ENCODE measurements around the gene PLCB4.
"Not testable (repeated sequence)": the region's sequence is repeated elsewhere in the genome, so short reads cannot be mapped to it uniquely, and the experiment has no call there.

Gene PLCB4

DNA sequence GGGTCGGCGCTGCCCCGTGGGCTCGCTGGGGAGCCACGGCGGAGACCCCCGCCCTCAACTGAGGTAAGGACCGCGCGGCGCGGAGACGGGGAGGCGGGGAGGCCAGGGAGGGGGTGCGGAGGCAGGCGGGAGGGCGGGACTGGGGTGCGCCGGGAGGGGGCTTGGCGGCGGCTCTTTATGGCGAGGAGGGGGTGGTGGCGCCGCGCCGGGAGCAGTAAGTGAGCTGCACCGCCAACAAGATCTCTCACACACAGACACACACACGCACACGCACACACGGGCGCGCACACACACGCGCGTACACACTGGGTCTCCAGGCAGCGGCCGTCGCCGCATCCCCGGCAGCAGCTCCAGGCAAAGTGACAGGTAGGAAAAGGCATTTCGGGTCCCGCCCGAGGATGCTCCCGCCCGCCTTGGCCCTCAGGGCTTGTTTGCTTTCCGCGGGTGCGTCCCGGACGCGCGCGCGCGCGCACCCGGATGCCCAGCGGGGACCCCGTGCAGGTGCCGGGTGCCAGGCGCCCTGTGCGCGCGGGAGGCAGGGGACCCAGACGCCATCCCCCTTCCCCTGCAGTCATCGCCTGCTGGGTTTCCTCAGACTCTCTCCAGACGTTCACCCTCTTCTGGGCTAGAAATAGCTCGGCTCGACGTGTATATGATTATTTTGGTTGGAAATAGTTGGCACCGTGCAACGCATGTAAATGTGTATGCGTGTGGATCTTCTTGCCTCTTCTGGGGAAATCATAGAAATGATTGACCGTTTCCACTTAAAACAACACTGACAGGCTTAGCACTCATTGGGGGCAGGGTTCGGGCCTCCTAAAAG lies at the start of gene PLCB4:
Gene PLCB4, plus strand, starts transcription at position 247 of the 823 bp plus-strand sequence. CDS start 238,728 bp downstream, outside the sequence.
- no peak for DNase-seq (ENCODE audit: low spot score)

DNA sequence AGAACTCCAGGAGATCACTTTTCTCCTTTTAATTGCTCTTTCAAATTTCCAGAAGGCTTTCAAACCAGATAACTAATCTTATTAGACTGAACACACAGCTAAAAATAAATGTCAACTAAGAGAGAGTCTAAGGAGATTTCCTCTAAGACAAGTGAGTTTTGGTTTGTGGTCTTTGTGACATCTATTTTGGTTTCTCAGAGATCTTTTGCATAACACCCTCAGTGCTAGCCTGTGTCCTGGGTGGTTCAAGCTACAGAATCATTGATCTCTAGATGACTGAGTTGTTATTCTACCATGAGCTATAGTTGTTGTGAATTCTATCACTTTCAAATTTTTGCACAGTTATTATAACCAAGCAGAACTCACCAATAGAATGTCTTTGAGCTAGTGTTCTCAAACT lies 49.1 kb upstream of the PLCB4 start:
- no peak for DNase-seq (ENCODE audit: low spot score)

DNA sequence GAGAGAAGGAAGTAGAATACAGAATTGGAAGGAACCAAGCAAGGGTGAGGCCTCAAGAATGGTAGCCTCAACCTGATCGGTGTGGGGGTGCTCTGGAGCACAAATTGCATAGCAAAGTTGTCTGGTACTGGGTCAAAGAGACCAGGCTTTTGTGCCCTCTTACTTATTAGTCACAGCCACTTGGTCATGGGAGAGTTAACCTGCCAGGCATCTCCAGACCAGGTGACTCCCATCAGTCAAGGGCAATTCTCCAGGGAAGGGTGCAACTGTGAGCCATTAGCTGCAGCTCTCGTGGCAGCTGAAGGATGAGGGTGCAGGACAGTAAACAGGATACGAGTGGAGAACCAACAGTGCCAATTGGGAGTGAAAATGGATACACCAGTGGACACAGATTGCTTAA lies 47.7 kb upstream of the PLCB4 start:
- no peak for DNase-seq (ENCODE audit: low spot score)

DNA sequence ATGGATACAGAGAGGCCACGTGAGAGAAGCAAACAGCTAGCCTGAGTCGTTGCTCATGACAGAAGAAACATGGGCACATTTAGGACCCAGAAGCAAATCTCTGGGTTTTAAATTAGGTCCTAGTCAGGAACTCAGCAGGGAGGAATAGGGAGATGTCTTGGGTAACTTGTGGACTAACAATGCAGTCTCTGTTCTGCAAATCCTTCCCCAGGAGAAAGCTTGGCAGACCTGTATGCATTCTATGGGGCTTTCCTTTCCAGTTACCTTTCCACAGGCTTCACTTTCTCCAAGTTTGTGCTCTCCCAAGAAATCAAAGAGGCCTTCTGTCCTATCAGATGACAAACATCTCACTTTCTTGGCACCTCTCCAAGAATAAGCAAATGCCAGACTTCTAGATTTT lies 47.2 kb upstream of the PLCB4 start:
- DNase-seq (ENCODE audit: low spot score) = peak; percentile 2

DNA sequence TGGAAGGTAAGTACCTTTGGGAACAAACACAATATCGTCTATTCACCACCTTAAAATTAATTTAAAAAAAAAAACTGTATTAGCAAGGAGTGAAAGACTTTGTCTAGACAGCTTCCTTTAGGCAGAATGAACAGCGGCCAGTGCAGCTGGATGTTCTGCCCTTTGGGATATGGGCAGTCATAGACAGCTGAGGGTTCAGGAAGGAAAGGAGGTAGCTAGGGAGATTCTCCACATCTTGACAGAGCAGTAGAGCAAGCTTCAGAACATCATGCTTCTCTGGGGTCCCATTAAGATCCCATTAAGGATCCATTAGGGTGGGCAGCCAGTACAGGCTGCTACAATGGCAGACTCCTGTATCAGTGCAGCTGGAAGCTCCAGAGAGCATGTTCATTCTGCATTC lies 46.5 kb upstream of the PLCB4 start:
- no peak for DNase-seq (ENCODE audit: low spot score)

DNA sequence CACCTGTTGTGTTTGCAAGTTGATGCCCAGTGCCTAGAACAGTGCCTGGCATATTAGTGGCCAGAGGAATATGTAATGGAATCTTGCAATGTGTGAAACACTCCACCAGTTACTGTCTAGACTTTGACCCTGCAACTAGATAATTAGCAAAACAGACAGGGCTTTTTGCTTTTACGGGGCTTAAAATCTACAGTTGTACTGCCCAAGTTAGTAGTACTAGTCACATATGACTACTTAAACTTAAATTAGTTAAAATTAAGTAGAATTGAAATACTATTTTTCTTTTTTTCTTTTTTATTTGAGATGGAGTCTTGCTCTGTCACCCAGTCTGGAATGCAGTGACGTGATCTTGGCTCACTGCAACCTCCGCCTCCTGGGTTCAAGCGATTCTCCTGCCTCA lies 44.3 kb upstream of the PLCB4 start:
- DNase-seq (ENCODE audit: low spot score) = no peak

DNA sequence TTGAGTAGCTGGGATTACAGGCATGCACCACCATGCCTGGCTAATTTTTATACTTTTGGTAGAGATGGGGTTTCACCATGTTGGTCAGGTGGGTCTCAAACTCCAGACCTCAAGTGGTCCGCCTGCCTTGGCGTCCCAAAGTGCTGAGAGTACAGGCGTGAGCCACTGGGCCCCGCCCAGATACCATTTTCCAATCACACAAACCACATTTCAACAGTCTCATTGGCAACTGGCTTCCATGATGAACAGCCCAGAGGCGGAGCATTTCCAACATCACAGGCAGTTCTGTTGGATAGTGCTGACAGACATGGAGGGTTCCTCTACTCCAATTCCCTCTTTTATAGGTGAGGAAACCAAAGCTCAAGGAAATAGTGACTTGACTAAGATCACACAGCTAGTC lies 43.9 kb upstream of the PLCB4 start:
- no peak for DNase-seq (ENCODE audit: low spot score)

DNA sequence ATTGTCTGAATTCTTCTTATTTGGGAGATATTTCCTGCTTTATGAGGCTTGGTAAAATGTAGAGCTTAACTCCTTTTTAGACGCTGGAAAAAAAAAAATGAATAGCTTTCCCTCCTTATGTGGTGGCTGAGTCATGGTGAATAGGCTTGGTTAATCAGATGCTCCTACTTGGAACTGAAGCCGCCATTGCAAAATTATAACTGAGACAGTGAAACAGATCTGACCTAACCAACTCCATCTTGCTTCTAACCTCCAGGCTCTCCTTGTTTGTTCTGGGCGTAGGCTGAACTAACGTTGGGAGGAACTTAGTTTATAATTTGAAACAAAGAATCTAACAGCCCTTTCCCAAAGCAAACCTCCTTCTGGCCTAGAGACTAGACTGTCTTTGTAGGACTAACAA lies 43.2 kb upstream of the PLCB4 start:
- DNase-seq (ENCODE audit: low spot score) = no peak

DNA sequence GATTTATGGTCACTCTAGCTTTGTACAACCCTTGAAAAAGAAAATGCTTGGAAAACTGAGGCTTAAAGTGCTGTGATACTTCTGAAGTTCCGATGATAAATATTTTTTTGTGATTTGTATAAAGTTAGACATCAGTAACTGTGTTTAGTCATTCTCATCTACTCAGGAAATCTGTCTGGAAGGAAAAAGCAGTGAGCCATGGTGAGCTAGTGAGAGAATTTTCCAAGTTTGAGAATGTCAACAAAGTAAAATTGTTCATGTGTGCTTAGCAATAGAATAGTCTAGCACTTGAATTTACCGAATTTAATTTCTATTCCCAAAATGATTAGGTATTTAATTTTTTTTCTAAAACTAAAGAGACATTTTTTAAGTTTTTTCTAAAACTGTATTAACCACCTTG lies 41.3 kb upstream of the PLCB4 start:
- no peak for DNase-seq (ENCODE audit: low spot score)

DNA sequence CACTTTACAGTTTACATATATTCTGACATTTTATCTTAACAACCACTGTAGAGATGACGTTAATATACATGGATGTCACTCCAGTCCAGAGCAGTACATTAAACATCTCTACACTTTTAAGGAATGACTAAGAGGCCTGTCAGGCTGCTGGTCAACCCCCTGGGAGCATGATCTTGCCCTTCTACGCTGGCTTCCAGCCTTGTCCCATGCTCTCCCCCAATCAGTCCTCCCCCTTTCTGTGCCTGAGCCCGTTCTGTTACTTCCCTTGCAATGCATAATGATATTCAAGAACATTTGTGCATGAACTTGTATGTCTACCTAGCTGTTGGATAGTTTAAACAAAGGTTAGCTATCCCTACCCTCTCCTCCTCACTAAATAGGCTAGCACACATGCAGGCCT lies 40.5 kb upstream of the PLCB4 start:
- no peak for DNase-seq (ENCODE audit: low spot score)

DNA sequence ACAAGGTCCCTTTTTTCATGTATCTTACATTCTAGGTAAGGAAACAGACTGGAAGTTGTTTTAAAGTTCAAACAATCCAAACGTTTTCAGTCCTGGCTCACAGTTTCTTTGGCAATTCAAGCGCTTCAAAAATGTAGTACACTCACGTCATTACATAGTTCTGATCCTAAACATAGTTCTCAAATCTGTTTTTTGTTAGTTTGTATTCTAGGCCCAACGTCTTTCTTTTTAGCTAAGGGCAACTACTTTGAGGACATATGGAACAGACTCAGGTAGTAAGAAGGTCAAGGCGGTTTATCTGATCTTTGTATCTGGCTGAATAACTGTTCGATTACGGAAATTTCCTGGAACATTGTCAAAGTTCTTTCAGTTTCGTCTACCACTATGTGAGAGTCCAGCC lies 36.9 kb upstream of the PLCB4 start:
- no peak for DNase-seq (ENCODE audit: low spot score)

DNA sequence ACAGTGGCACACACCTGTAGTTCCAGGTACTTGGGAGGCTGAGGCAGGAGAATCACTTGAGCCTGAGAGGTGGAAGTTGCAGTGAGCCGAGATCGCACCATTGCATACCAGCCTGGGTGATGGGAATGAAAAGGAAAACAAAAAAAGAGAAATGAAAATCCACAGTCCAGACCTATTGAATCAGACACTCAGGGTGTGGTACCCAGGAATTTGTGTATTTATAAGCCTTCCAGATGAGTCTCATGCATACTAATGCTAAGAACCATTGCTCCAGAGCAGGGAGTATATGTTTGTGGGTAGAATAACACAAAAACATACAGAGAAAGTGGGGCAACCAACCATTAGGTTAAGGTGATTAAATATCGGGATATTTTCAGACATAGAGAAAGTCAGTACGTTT lies 36.1 kb upstream of the PLCB4 start:
- DNase-seq (ENCODE audit: low spot score) = no peak

DNA sequence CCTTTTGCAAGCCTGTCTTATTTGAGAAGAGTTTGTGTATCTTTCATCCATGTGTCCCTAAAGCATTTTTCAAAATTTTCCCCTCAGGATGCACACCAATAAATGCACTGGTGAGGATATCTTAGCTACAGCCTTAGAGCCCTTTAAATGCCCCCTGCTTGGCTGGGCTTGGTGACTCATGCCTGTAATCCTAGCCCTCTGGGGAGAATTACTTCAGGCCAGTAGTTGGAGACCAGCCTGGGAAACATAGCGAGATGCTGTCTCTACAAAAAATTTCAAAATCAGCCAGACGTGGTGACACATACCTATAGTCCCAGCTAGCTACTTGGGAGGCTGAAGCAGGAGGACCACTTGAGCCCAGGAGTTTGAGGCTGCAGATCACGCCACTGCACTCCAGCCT lies 33.8 kb upstream of the PLCB4 start:
- DNase-seq (ENCODE audit: low spot score) = no peak

DNA sequence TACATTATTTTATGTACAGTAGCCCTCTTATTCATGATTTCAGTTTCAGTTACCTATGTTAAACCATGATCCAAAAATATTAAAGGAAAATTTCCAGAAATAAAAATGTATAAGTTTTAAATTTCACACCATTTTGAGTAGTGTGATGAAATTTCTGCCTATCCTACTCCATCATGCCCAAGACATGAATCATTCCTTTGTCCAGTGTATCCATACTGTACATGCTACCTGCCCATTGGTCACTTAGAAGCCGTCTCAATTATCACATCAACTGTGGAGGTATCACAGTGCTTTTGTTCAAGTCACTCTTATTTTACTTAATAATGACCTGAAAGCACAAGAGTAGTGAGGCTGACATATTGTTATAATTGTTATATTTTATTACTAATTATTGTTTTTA lies 32.3 kb upstream of the PLCB4 start:
- DNase-seq (ENCODE audit: low spot score) = no peak

DNA sequence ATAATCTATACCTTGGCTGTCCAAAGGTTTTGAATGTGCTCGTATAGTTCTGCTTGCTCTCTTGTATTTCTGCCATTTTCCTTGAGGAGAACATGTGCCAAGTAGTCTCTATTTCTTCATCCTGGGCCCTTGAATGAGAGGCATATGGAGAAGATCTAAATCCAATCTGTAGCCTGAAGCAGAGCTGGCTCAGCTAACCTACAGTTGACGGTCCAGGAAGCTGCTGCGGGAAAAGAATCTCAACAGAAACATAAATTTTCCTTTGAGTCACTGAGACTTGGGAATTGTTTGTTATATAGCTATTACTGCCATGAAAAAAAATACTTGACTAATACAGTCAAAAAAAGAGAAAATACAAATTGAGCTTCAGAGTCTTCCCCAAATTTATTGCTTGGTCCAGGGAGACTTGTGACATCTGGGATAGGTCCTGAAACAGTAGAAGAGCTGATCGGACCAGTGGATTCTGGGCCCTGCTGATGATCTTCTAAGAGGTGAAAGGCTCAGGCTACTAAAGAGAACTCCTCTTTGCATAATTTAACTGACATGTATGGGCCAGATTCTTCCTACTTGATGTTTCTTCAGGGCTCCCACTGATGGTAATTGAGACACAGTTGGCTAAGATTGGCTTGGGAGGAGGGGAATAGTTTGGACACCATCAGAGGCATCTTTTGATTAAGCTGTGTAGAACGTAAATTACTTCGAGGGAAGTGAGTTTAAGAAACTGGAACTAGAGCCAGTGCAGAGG lies 29.9 kb upstream of the PLCB4 start:
- DNase-seq (ENCODE audit: low spot score) = no peak

DNA sequence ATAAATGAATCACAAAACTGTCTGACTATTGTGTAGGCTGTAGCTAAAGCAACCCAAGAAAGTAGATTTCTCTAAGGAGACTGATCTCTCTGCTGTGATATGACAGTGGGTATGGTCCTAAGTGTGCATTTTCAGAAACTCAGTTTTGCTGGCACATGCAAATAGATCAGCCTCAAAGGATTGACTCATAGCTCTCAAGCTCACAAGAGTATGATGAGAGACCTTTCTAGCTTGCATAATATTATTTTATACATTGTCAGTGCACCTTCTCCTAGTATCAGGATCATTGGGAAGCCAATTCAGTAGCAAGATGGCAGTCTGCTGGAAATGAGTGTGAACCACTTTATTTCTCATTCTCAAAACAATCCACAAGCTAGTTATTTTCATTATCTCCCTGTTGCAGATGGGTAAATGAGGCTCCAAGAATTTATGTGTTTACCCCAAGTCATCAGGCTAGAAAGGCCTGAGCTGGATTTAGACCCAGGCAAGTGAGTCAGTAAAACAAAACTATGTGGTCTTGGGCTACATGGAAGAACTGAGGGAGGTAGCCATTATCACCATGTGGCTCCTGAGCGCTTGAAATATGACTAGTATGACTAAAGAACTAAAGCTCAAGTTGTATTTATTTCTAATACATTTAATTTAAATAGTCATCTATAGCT lies 27.9 kb upstream of the PLCB4 start:
- no peak for DNase-seq (ENCODE audit: low spot score)

DNA sequence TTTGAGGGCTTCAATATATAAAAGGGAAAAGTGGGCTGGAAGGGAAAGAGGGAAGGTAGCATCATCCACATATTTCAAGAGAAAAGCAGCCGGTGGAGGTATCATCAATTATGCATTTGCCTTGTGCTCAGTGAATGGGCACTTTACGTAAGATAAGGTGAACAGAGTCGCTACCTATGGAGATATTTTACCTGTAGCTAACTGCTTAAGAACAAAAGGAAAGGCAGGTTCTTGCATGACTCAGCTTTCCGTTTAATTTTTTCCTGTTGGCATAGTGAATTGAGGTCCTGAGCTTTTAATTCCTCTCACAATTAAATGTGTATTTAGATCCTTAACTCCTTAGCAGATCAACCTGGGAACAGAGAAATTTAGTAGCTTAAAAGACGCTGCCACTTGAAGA lies 25.5 kb upstream of the PLCB4 start:
- no peak for DNase-seq (ENCODE audit: low spot score)

DNA sequence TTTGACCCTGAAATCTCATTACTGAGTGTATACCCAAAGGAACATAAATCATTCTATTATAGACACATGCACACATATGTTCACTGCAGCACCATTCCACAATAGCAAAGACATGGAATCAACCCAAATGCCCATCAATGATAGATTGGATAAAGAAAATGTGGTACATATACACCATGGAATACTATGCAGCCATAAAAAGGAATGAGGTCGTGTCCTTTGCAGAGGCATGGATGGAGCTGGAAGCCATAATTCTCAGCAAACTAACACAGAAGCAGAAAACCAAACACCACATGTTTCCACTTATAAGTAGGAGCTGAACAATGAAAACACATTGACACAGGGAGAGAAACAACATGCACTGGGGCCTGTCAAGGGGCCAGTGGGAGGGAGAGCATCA lies 21.0 kb upstream of the PLCB4 start:
- DNase-seq (ENCODE audit: low spot score) = not testable (repeated sequence)

DNA sequence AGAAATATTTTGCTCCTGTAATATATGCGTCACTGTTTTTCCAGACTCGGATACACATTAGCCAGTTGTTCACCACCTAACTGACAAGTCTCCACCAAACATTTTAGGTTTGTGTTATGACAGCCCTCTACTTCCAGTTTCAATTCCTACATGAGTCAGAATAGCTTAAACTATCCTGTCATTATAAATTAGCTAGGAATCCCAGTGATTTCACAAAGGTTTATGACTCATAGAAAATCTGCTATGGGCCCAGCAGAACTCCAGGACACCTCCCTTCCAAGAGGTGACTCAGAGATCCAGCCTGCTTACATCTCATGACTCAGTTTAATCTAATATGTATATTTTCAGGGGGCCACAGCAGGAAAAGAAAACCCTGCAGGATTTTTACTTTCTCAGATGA lies 17.4 kb upstream of the PLCB4 start:
- DNase-seq (ENCODE audit: low spot score) = no peak

DNA sequence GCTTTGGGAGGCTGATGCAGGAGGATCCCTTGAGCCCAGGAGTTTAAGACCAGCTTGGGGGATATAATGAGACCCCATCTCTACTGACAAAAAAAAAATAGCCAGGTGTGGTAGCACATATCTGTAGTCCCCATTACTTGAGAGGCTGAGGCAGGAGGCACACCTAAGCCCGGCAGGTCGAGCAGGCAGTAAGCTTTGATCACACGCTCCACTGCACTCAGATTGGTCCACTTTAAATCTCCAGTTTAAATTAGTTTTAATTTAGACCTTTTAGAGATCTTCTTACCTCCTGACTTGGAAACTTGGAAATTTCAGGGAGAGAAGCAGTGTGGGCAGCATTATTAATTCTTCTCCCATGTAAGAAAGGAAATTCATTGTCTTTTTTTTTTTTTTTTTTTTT lies 16.8 kb upstream of the PLCB4 start:
- DNase-seq (ENCODE audit: low spot score) = no peak

DNA sequence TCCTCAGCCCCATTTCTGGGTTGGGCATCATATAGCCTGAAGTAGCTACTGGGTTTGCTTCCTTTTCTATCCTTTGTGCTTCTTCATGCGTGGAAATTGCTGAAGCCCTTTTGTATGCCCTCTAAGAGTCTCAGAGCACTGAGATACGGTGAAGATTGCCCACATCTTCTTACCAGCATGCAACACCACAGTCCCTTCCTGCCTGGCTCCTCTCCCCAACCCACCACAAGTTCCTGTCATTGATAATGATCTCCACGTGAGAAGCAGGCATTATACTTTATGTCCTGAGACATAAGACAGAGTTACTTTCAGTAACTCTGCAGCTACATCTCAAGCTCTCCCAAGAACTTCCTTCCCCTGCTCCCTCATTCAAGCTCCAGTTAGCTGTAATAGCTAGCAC lies 15.8 kb upstream of the PLCB4 start:
- DNase-seq (ENCODE audit: low spot score) = no peak

DNA sequence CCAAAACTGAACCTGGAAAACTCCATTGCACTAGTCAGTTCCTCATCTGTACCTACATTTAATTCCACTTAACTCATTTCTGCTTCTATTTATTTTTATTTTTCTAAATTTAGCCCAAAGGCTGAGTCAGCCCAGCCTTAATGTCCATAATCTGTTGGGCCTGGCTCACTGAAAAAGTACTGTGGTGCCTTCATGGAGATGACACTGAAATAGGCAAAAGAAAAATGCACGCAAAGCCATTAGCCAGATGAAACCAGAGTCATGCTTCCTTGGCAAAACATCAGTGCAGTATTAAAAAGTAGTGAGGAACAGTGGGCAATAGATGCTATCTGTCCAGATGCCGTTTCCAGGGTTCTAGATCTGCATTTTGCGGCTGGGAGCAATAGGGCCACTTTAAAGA lies 14.7 kb upstream of the PLCB4 start:
- DNase-seq (ENCODE audit: low spot score) = no peak

DNA sequence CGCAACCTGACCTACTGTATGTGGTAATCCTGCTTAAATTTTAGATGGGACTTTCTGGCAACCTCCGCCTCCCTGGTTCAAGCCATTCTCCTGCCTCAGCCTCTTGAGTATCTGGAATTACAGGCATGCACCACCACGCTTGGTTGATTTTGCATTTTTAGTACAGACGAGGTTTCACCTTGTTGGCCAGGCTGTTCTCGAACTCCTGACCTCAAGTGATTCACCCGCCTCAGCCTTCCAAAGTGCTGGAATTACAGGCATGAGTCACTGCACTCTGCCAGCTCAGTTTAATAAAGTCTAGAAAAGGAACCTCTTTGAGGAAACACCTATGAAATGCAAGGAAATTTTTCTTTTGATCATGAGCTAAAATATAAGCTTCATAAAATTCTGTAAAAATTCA lies 9.0 kb upstream of the PLCB4 start:
- DNase-seq (ENCODE audit: low spot score) = no peak

Measured in pons (tissue), 1 donor.